Suprapubic skin (tissue), 4 donors: ENCODE data around the gene TLR3.

Experiments used
- EP300 ChIP-seq: sonication (generic); formaldehyde crosslinking; IDR thresholded peaks from one replicate; pipeline ENCODE4 v1.6.1; 2017; ENCODE audit warnings: antibody characterized with exemption
- POLR2A ChIP-seq, 2 donors: fragments of 450-650 bp; IDR thresholded peaks; one replicate each; pipeline ENCODE4 v1.6.1; 2017; ENCODE audit warnings: antibody characterized with exemption in 2 of 2, mild to moderate bottlenecking in 2 of 2, moderate library complexity in 2 of 2
- POLR2AphosphoS5 ChIP-seq, 3 donors: sonication (generic); formaldehyde crosslinking; IDR thresholded peaks; one replicate each; pipeline ENCODE4 v1.6.1; 2017; ENCODE audit warnings: antibody characterized with exemption in 3 of 3
- TF ChIP-seq, protein P1 (sequence below), 2 donors: fragments of 200-600 bp in 1 of 2; fragments of 450-650 bp in 1 of 2; sonication (generic) in 1 of 2; IDR thresholded peaks; one replicate each; pipeline ENCODE4 v1.5.1; 2016 to 2019; ENCODE audit warnings: antibody characterized with exemption in 2 of 2, mild to moderate bottlenecking in 1 of 2, moderate library complexity in 1 of 2

DNA sequence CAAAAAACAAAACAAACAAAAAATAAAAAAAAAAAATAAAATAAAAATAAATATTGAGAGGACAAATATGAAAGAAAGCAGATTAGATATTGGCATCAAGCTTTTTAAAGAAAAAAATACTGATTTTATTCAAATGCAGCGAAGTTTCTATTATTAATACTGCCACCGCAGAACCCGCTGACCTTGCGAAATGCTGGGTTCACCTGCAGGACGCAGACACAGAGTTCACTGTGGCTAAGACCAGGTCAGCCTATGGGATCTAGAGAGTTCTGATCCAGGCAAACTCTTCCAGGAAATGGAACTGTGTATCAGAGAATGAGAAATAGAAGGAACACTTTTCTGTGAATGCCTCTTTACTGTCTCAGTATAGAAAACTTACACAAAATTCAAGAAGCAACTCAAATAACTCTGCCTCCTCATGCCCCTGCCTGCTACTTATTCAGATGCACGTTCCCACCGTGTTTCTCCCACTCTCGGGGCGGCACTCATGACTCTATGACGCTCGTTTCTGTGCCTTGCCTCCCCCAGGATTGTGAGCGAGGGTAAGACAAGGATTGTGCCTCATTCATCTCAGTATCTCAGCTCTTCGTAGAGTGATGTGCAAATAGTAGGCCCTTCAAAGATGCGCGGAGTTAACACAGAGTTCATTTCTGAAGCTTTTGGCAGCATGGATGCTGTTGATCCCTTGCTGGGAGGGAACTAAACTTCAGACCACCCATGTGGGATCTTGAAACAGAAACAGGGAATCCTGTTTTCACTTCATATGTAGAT lies 44.1 kb upstream of the TLR3 start:
- TF ChIP-seq, protein P1, sequence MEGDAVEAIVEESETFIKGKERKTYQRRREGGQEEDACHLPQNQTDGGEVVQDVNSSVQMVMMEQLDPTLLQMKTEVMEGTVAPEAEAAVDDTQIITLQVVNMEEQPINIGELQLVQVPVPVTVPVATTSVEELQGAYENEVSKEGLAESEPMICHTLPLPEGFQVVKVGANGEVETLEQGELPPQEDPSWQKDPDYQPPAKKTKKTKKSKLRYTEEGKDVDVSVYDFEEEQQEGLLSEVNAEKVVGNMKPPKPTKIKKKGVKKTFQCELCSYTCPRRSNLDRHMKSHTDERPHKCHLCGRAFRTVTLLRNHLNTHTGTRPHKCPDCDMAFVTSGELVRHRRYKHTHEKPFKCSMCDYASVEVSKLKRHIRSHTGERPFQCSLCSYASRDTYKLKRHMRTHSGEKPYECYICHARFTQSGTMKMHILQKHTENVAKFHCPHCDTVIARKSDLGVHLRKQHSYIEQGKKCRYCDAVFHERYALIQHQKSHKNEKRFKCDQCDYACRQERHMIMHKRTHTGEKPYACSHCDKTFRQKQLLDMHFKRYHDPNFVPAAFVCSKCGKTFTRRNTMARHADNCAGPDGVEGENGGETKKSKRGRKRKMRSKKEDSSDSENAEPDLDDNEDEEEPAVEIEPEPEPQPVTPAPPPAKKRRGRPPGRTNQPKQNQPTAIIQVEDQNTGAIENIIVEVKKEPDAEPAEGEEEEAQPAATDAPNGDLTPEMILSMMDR (IDR thresholded peaks at IDR 0.05) = no peak
- TF ChIP-seq POLR2A (IDR thresholded peaks at IDR 0.05) (no peak), EP300 (no peak), POLR2AphosphoS5 (IDR thresholded peaks at IDR 0.05) (no peak)
